ENCODE measurements around the gene DMD. TPM values are rescaled to one million over a fixed set of nuclear protein-coding genes. Genes with fewer than 3 reads are reported as not detected.

The DMD gene
- total and polyA plus RNA-seq, 2 donors (not counting 1 experiment from before 2014, with no cell fraction given), result 2.0 to 51.8 TPM

DNA sequence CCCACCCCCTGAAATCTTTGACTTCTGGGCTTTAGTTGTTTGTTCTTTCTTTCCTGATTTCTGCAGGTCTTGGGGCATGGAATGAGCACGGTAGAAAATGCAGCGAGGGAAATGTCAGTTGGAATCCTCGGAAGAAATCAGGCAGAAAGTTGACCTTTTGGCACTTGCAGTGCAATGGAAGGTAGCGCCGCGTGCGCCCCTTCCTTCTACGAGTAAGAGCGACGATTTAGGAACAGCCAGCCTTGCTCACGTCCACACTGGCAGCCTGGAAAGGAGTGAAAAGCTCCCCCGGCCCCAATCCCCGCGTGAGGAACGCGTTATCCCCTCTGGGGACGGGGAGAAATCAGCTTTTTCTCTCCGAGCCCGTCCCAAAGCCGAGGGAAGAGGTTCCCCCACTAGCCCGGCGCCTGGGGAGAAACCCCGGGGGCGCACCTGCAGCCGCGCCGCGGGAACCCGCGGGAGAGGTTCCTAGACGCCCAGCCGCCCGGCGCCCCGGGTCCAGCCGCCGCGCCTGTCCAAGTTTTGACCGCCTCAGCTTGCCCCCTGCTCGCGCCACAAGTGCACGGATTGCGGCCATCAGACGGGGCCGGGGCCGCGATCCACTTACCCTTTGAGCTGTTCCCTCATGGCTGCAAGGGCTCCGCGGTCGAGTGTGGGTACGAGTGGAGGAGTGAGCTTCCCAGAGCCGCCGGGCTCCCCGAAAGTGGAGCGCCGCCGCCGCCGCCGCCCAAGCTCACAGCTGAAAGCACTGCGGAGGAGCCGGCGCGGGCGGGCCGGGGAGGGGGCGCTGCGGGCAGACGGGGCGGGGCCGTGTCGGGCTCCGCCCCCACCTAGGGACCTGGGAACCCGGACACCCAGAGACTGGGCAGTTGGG, 1944.9 kb downstream of the DMD start:
- Mint-ChIP-seq H3K27ac (peak overlapping the region; percentile 67), H3K9me3 (ENCODE audit: insufficient read depth) (no peaks in the 10 kb centered on the region), H3K4me3 (peak overlapping the region; percentile 90), H3K4me1 (peaks cover 12% of the 10 kb centered on the region), H3K27me3 (no peaks in the 10 kb centered on the region)
- H3K4me3 ChIP-seq (ENCODE audit: control extremely low read depth in 1 of 5, extremely low read depth in 1 of 5, insufficient read depth in 1 of 5, low read depth in 2 of 5, low read length in 4 of 5), result peak overlapping the region in 4 of 5 experiments; percentile 53 to 70 (median 64)
- H4K20me1 ChIP-seq (ENCODE audit: control insufficient read depth, insufficient read depth, low read length, poor library complexity, severe bottlenecking), result no peaks in the 10 kb centered on the region
- TF ChIP-seq, protein P1, sequence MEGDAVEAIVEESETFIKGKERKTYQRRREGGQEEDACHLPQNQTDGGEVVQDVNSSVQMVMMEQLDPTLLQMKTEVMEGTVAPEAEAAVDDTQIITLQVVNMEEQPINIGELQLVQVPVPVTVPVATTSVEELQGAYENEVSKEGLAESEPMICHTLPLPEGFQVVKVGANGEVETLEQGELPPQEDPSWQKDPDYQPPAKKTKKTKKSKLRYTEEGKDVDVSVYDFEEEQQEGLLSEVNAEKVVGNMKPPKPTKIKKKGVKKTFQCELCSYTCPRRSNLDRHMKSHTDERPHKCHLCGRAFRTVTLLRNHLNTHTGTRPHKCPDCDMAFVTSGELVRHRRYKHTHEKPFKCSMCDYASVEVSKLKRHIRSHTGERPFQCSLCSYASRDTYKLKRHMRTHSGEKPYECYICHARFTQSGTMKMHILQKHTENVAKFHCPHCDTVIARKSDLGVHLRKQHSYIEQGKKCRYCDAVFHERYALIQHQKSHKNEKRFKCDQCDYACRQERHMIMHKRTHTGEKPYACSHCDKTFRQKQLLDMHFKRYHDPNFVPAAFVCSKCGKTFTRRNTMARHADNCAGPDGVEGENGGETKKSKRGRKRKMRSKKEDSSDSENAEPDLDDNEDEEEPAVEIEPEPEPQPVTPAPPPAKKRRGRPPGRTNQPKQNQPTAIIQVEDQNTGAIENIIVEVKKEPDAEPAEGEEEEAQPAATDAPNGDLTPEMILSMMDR (IDR thresholded peaks at IDR 0.05), result no peak
- no peak for TF ChIP-seq EZH2 (IDR thresholded peaks at IDR 0.05; ENCODE audit: borderline replicate concordance, insufficient read depth, low read depth, low read length, poor library complexity, severe bottlenecking)
- no peaks in the 10 kb centered on the region for H3K79me2 ChIP-seq (ENCODE audit: control insufficient read depth, insufficient read depth, low read length)
- ATAC-seq (ENCODE audit: low read depth) (peak; percentile 91), DNase-seq (peak; percentile 59)
- WGBS (ENCODE audit: insufficient coverage), result 0% methylated on average over 40 of the region's 74 CpGs
- H3K27me3 ChIP-seq (replicated peaks in 1 of 4; ENCODE audit: control extremely low read depth in 1 of 4, control insufficient read depth in 3 of 4, insufficient read depth in 4 of 4, low read length in 3 of 4), result no peaks in the 10 kb centered on the region
- POLR2A ChIA-PET, result interaction anchor here (0.7 kb wide), 1 partner anchor 16 kb away, joined by 5 read pairs; no protein-coding TSS in a partner anchor
- intact Hi-C loops (cut with micrococcal nuclease), result loop anchor here (2.0 kb wide), 1 partner anchor 52 kb away; no protein-coding TSS in a partner anchor
- peak overlapping the region; percentile 75 for H2AFZ ChIP-seq (ENCODE audit: insufficient read depth, low read depth, low read length, poor library complexity, severe bottlenecking)
- H3K36me3 ChIP-seq (replicated peaks in 1 of 2; ENCODE audit: control extremely low read depth in 1 of 2, control insufficient read depth in 1 of 2, extremely low read depth in 1 of 2, insufficient read depth in 2 of 2, low read length in 1 of 2), result no peaks in the 10 kb centered on the region
- CTCF ChIA-PET, result interaction anchor here (0.9 to 1.5 kb wide), 5 partner anchors 13 to 227 kb away, joined by 3 to 7 read pairs (median 5); no protein-coding TSS in a partner anchor
- no peak overlapping the region for H3K27ac ChIP-seq (ENCODE audit: low read length in 2 of 2)
- peak overlapping the region; percentile 66 for H3K9ac ChIP-seq (ENCODE audit: low read length)
- H3K4me2 ChIP-seq (replicated peaks; ENCODE audit: low read depth, low read length, poor library complexity, severe bottlenecking), result peak overlapping the region; percentile 77
- H3K4me1 ChIP-seq (ENCODE audit: control insufficient read depth in 2 of 2, insufficient read depth in 2 of 2, low read length in 2 of 2), result peaks cover 0 to 4% of the 10 kb centered on the region in 2 donors
- H3K9me3 ChIP-seq (ENCODE audit: control extremely low read depth in 1 of 3, control insufficient read depth in 2 of 3, insufficient read depth in 1 of 3, low read length in 2 of 3), result no peaks in the 10 kb centered on the region

GRCh38 chrX:31265383-31265782, 1946.0 kb downstream of the DMD start:
- WGBS (ENCODE audit: insufficient coverage), result 100% methylated on average over 2 of the region's 7 CpGs
- no peaks in the 10 kb centered on the region for H3K27me3 ChIP-seq (replicated peaks in 1 of 4; ENCODE audit: control extremely low read depth in 1 of 4, control insufficient read depth in 3 of 4, insufficient read depth in 4 of 4, low read length in 3 of 4)
- no peak for ATAC-seq (ENCODE audit: low read depth)
- H3K4me3 ChIP-seq (ENCODE audit: control extremely low read depth in 1 of 5, extremely low read depth in 1 of 5, insufficient read depth in 1 of 5, low read depth in 2 of 5, low read length in 4 of 5), result no peak overlapping the region
- no peak overlapping the region for H2AFZ ChIP-seq (ENCODE audit: insufficient read depth, low read depth, low read length, poor library complexity, severe bottlenecking)
- no peaks in the 10 kb centered on the region for H3K9me3 Mint-ChIP-seq (ENCODE audit: insufficient read depth)
- no peak overlapping the region for H3K27ac ChIP-seq (ENCODE audit: low read length in 2 of 2)
- intact Hi-C loops (cut with micrococcal nuclease), result no loop called here
- H3K4me3 Mint-ChIP-seq, result peak overlapping the region; percentile 90
- CTCF ChIA-PET, result interaction anchor here (1.5 kb wide), 1 partner anchor 51 kb away, joined by 7 read pairs; no protein-coding TSS in a partner anchor
- H3K9ac ChIP-seq (ENCODE audit: low read length), result no peak overlapping the region
- H3K79me2 ChIP-seq (ENCODE audit: control insufficient read depth, insufficient read depth, low read length), result no peaks in the 10 kb centered on the region
- H3K4me2 ChIP-seq (replicated peaks; ENCODE audit: low read depth, low read length, poor library complexity, severe bottlenecking), result no peak overlapping the region
- POLR2A ChIA-PET, result interaction anchor here (0.7 kb wide), 1 partner anchor 15 kb away, joined by 5 read pairs; no protein-coding TSS in a partner anchor
- DNase-seq, result no peak
- TF ChIP-seq, protein P1 (IDR thresholded peaks at IDR 0.05), result no peak
- TF ChIP-seq EZH2 (IDR thresholded peaks at IDR 0.05; ENCODE audit: borderline replicate concordance, insufficient read depth, low read depth, low read length, poor library complexity, severe bottlenecking), result no peak
- no peaks in the 10 kb centered on the region for H3K9me3 ChIP-seq (ENCODE audit: control extremely low read depth in 1 of 3, control insufficient read depth in 2 of 3, insufficient read depth in 1 of 3, low read length in 2 of 3)
- H3K27me3 Mint-ChIP-seq, result no peaks in the 10 kb centered on the region
- no peak overlapping the region for H3K27ac Mint-ChIP-seq
- H4K20me1 ChIP-seq (ENCODE audit: control insufficient read depth, insufficient read depth, low read length, poor library complexity, severe bottlenecking), result no peaks in the 10 kb centered on the region
- peaks cover 12% of the 10 kb centered on the region for H3K4me1 Mint-ChIP-seq
- H3K36me3 ChIP-seq (replicated peaks in 1 of 2; ENCODE audit: control extremely low read depth in 1 of 2, control insufficient read depth in 1 of 2, extremely low read depth in 1 of 2, insufficient read depth in 2 of 2, low read length in 1 of 2), result no peaks in the 10 kb centered on the region
- peaks cover 0 to 4% of the 10 kb centered on the region in 2 donors for H3K4me1 ChIP-seq (ENCODE audit: control insufficient read depth in 2 of 2, insufficient read depth in 2 of 2, low read length in 2 of 2)
